Activated naive CD4-positive, alpha-beta T cell treated with anti-CD3 and anti-CD28 coated beads for 36 hours (primary cell): ENCODE measurements around the gene CALCR. TPM values are rescaled to one million over a fixed set of nuclear protein-coding genes. Genes with fewer than 3 reads are reported as not detected.

ENCODE experiments used
- CTCF ChIA-PET: fragments of 350-600 bp; sonication (Branson Sonifier 250); formaldehyde crosslinking; loops from one replicate; lab custom pipeline; 2021; ENCODE audit warnings: antibody characterized with exemption; lab: Charles Lee
- DNase-seq: peaks from one replicate; pipeline ENCODE4 v3.0.0-alpha.2; 2020
- H3K27ac Mint-ChIP-seq: one replicate; pipeline ENCODE4 v1.8.0; 2021; ENCODE audit warnings: mild to moderate bottlenecking, mixed read lengths
- H3K27me3 Mint-ChIP-seq: one replicate; pipeline ENCODE4 v1.8.0; 2021; ENCODE audit warnings: low read depth, mixed read lengths
- H3K36me3 Mint-ChIP-seq: one replicate; pipeline ENCODE4 v1.8.0; 2021; ENCODE audit warnings: low read depth, mixed read lengths
- H3K4me1 Mint-ChIP-seq: one replicate; pipeline ENCODE4 v1.8.0; 2021; ENCODE audit warnings: low read depth, mixed read lengths
- H3K4me3 Mint-ChIP-seq: one replicate; pipeline ENCODE4 v1.8.0; 2021; ENCODE audit warnings: mild to moderate bottlenecking, moderate library complexity, mixed read lengths
- H3K9me3 Mint-ChIP-seq: one replicate; pipeline ENCODE4 v1.8.0; 2021; ENCODE audit warnings: mixed read lengths
- intact Hi-C: fragments of 100-400 bp; cut with micrococcal nuclease; formaldehyde crosslinking; loops from one replicate; pipeline ENCODE4 v1.15.1; 2023
- total RNA-seq, 2 experiments: library from RNA; stranded (reverse); gene quantifications; one replicate each; pipeline ENCODE4 v1.2.3, GENCODE V29; 2021

The CALCR gene
- total RNA-seq, 2 experiments from 2014 or later, result not detected

- no peak for DNase-seq
- Mint-ChIP-seq H3K4me3 (no peak overlapping the region), H3K36me3 (no peaks in the 10 kb centered on the region), H3K9me3 (no peaks in the 10 kb centered on the region), H3K27ac (no peak overlapping the region), H3K4me1 (no peaks in the 10 kb centered on the region), H3K27me3 (peaks cover 10% of the 10 kb centered on the region)
- intact Hi-C loops, result no loop called here
- CTCF ChIA-PET, result no interaction called here
Measured at GRCh38 chr7:93426155-93426696, 148.3 kb downstream of the CALCR start.

DNA sequence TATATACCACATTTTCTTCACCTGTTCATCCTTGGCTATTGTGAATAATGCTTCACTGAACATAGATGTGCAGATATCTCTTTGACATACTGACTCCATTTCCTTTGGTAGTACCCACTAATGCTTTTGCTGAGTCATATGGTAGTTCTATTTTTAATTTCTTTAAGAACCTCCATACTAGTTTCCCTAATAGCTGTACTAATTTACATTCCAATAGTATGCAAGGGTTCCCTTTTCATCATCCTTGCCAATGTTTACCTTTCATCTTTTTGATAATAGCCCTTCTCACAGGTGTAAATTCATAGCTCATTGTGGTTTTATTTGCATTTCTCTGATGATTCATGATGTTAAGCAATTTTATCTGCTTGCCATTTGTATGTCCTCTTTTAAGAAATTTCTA, 159.9 kb downstream of the CALCR start:
- CTCF ChIA-PET, result interaction anchor here (0.6 to 1.1 kb wide), 2 partner anchors 26 to 202 kb away, joined by 3 read pairs; no protein-coding TSS in a partner anchor
- peaks cover under 1% of the 10 kb centered on the region for H3K27me3 Mint-ChIP-seq
- no peak for DNase-seq
- no peaks in the 10 kb centered on the region for H3K9me3 Mint-ChIP-seq
- H3K36me3 Mint-ChIP-seq, result no peaks in the 10 kb centered on the region
- no peak overlapping the region for H3K4me3 Mint-ChIP-seq
- H3K27ac Mint-ChIP-seq, result no peak overlapping the region
- no peaks in the 10 kb centered on the region for H3K4me1 Mint-ChIP-seq
- intact Hi-C loops, result no loop called here

- no peak overlapping the region for H3K27ac Mint-ChIP-seq
- no peaks in the 10 kb centered on the region for H3K4me1 Mint-ChIP-seq
- no peaks in the 10 kb centered on the region for H3K36me3 Mint-ChIP-seq
- intact Hi-C loops, result no loop called here
- H3K27me3 Mint-ChIP-seq, result peaks cover 2% of the 10 kb centered on the region
- DNase-seq, result no peak
- H3K4me3 Mint-ChIP-seq, result no peak overlapping the region
- H3K9me3 Mint-ChIP-seq, result peaks cover 8% of the 10 kb centered on the region
- CTCF ChIA-PET, result no interaction called here
Measured at GRCh38 chr7:93409324-93409723, 165.2 kb downstream of the CALCR start.

- H3K36me3 Mint-ChIP-seq, result no peaks in the 10 kb centered on the region
- no peaks in the 10 kb centered on the region for H3K4me1 Mint-ChIP-seq
- no peak for DNase-seq
- peaks cover 8% of the 10 kb centered on the region for H3K9me3 Mint-ChIP-seq
- intact Hi-C loops, result no loop called here
- H3K27ac Mint-ChIP-seq, result no peak overlapping the region
- H3K4me3 Mint-ChIP-seq, result no peak overlapping the region
- H3K27me3 Mint-ChIP-seq, result peaks cover 2% of the 10 kb centered on the region
- CTCF ChIA-PET, result no interaction called here
Measured at GRCh38 chr7:93407239-93407638, 167.3 kb downstream of the CALCR start.

GRCh38 chr7:93402944-93403343, 171.6 kb downstream of the CALCR start:
- peaks cover 8% of the 10 kb centered on the region for H3K9me3 Mint-ChIP-seq
- intact Hi-C loops, result no loop called here
- H3K4me3 Mint-ChIP-seq, result no peak overlapping the region
- H3K27ac Mint-ChIP-seq, result no peak overlapping the region
- no peak for DNase-seq
- H3K4me1 Mint-ChIP-seq, result no peaks in the 10 kb centered on the region
- no peaks in the 10 kb centered on the region for H3K36me3 Mint-ChIP-seq
- CTCF ChIA-PET, result no interaction called here
- H3K27me3 Mint-ChIP-seq, result no peaks in the 10 kb centered on the region

- no peak for DNase-seq
- Mint-ChIP-seq H3K27me3 (no peaks in the 10 kb centered on the region), H3K4me3 (no peak overlapping the region), H3K27ac (no peak overlapping the region), H3K36me3 (no peaks in the 10 kb centered on the region), H3K9me3 (no peaks in the 10 kb centered on the region), H3K4me1 (no peaks in the 10 kb centered on the region)
- CTCF ChIA-PET, result no interaction called here
- intact Hi-C loops, result no loop called here
Measured at GRCh38 chr7:93399642-93400041, 174.9 kb downstream of the CALCR start.

GRCh38 chr7:93392984-93393383, 181.5 kb downstream of the CALCR start:
- no peaks in the 10 kb centered on the region for H3K9me3 Mint-ChIP-seq
- no peak for DNase-seq
- no peaks in the 10 kb centered on the region for H3K4me1 Mint-ChIP-seq
- no peak overlapping the region for H3K27ac Mint-ChIP-seq
- peaks cover under 1% of the 10 kb centered on the region for H3K27me3 Mint-ChIP-seq
- no peaks in the 10 kb centered on the region for H3K36me3 Mint-ChIP-seq
- CTCF ChIA-PET, result no interaction called here
- no peak overlapping the region for H3K4me3 Mint-ChIP-seq
- intact Hi-C loops, result no loop called here

- CTCF ChIA-PET, result interaction anchor here (0.6 kb wide), 1 partner anchor 1758 kb away, joined by 3 read pairs; no protein-coding TSS in a partner anchor
- Mint-ChIP-seq H3K27me3 (peaks cover 5% of the 10 kb centered on the region), H3K4me1 (no peaks in the 10 kb centered on the region), H3K36me3 (no peaks in the 10 kb centered on the region), H3K9me3 (no peaks in the 10 kb centered on the region), H3K4me3 (no peak overlapping the region), H3K27ac (no peak overlapping the region)
- intact Hi-C loops, result no loop called here
- no peak for DNase-seq
Measured at GRCh38 chr7:93390660-93391059, 183.9 kb downstream of the CALCR start.

- CTCF ChIA-PET, result interaction anchor here (0.6 kb wide), 1 partner anchor 136 kb away, joined by 3 read pairs; no protein-coding TSS in a partner anchor
- no peaks in the 10 kb centered on the region for H3K9me3 Mint-ChIP-seq
- H3K4me1 Mint-ChIP-seq, result no peaks in the 10 kb centered on the region
- no peak overlapping the region for H3K4me3 Mint-ChIP-seq
- H3K36me3 Mint-ChIP-seq, result no peaks in the 10 kb centered on the region
- no peak overlapping the region for H3K27ac Mint-ChIP-seq
- intact Hi-C loops, result no loop called here
- no peak for DNase-seq
- H3K27me3 Mint-ChIP-seq, result peaks cover 9% of the 10 kb centered on the region
Measured at GRCh38 chr7:93382362-93382761, 192.2 kb downstream of the CALCR start.

DNA sequence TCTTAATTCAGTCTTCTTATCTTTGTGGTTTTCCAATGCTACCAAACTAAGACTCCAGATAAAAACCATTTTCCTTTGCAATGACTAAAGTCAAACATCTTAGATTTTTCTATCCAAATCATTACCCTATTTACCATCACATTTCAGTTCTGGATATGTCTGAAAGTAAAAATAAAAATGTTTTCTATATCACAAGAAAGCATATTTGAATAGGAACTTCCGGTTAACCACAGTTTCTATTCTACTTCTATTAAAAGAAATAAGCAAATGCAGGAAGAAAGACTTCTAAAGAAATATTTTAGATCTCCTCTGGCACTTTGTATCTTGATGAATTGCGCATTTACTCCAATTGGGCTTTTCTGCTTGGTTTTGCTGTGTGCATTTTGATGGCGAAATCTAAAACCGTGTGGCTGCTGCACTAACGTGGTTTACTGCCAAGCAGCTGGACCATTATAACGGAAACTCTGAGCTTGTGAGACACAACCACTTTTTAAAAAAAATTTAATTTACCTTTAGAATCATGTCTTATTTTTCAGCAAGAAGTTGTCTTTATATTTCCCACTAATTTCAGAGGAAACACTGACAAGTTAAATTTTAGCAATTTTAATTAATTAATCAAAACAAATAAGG, 196.3 kb downstream of the CALCR start:
- no peak overlapping the region for H3K4me3 Mint-ChIP-seq
- H3K27ac Mint-ChIP-seq, result no peak overlapping the region
- no peaks in the 10 kb centered on the region for H3K9me3 Mint-ChIP-seq
- intact Hi-C loops, result no loop called here
- H3K27me3 Mint-ChIP-seq, result peaks cover 17% of the 10 kb centered on the region
- H3K4me1 Mint-ChIP-seq, result no peaks in the 10 kb centered on the region
- CTCF ChIA-PET, result interaction anchor here (0.6 kb wide), 1 partner anchor 1762 kb away, joined by 3 read pairs; no protein-coding TSS in a partner anchor
- H3K36me3 Mint-ChIP-seq, result no peaks in the 10 kb centered on the region
- DNase-seq, result no peak

- peaks cover 23% of the 10 kb centered on the region for H3K27me3 Mint-ChIP-seq
- no peak for DNase-seq
- H3K4me1 Mint-ChIP-seq, result no peaks in the 10 kb centered on the region
- intact Hi-C loops, result no loop called here
- no peak overlapping the region for H3K4me3 Mint-ChIP-seq
- no peaks in the 10 kb centered on the region for H3K36me3 Mint-ChIP-seq
- no peak overlapping the region for H3K27ac Mint-ChIP-seq
- peaks cover 1% of the 10 kb centered on the region for H3K9me3 Mint-ChIP-seq
- CTCF ChIA-PET, result interaction anchor here (1.0 kb wide), 1 partner anchor 10 kb away, joined by 3 read pairs; no protein-coding TSS in a partner anchor
Measured at GRCh38 chr7:93375603-93376002, 198.9 kb downstream of the CALCR start.
